ENCODE data around the gene KCTD21. TPM values are rescaled to one million over a fixed set of nuclear protein-coding genes. Genes with fewer than 3 reads are reported as not detected.

Gene KCTD21
- total RNA-seq, 1 experiment from 2014 or later = 3.0 TPM

- Histone ChIP-seq H4K20me1 (ENCODE audit: insufficient read depth) (no peaks in the 10 kb centered on the region), H2AFZ (ENCODE audit: low read depth, low read length, poor library complexity, severe bottlenecking) (no peak overlapping the region), H3K4me3 (replicated peaks in 1 of 2; ENCODE audit: low read depth in 1 of 2, low read length in 2 of 2) (no peak overlapping the region), H3K79me2 (ENCODE audit: insufficient read depth, low read length) (no peaks in the 10 kb centered on the region), H3K27me3 (ENCODE audit: insufficient read depth, low read length) (no peaks in the 10 kb centered on the region), H3K36me3 (ENCODE audit: control insufficient read depth in 1 of 2, insufficient read depth in 2 of 2, low read length in 2 of 2) (peaks cover 0 to 10% of the 10 kb centered on the region in 2 experiments; a peak in 1 of 4 replicates), H3K9me3 (ENCODE audit: control insufficient read depth in 1 of 2, insufficient read depth in 1 of 2, low read depth in 1 of 2, low read length in 2 of 2) (no peaks in the 10 kb centered on the region), H3K27ac (ENCODE audit: low read depth, low read length) (no peak overlapping the region), H3K9ac (ENCODE audit: low read length) (no peak overlapping the region), H3K4me1 (ENCODE audit: control insufficient read depth in 1 of 2, insufficient read depth in 2 of 2, low read length in 2 of 2) (peaks cover 0 to 7% of the 10 kb centered on the region in 2 experiments; a peak in 2 of 4 replicates), H3K9me2 (ENCODE audit: insufficient read depth) (no peaks in the 10 kb centered on the region), H3K4me2 (ENCODE audit: low read length) (no peak overlapping the region)
- ATAC-seq = no peak
- no peak for DNase-seq (ENCODE audit: low read depth, low spot score)
- CTCF ChIA-PET = no interaction called here
- RAD21 ChIA-PET (ENCODE audit: low non-redundant PET in 1 of 2, low total read pairs in 2 of 2, uncharacterized antibody in 2 of 2, unreplicated experiment in 2 of 2) = no interaction called here
- no TSS peak for BruUV-seq (replicated peaks)
- intact Hi-C loops (cut with micrococcal nuclease) = no loop called here
- POLR2A ChIA-PET = no interaction called here
- no peak for TF ChIP-seq SIN3A (IDR thresholded peaks at IDR 0.05; ENCODE audit: low read depth)
- TF ChIP-seq EGR1 (IDR thresholded peaks at IDR 0.05; ENCODE audit: low read depth) = no peak
- TF ChIP-seq REST (IDR thresholded peaks at IDR 0.05; ENCODE audit: low read depth) = no peak
- no peak for TF ChIP-seq POLR2AphosphoS5 (IDR thresholded peaks at IDR 0.05; ENCODE audit: low read depth, low read length)
- no peak for TF ChIP-seq ZNF274 (IDR thresholded peaks at IDR 0.05; ENCODE audit: low read depth, low read length)
- no peak for TF ChIP-seq ATF3 (IDR thresholded peaks at IDR 0.05)
- TF ChIP-seq CEBPB (IDR thresholded peaks at IDR 0.05; ENCODE audit: low read depth) = no peak
- TF ChIP-seq YY1 (IDR thresholded peaks at IDR 0.05; ENCODE audit: extremely low read depth, insufficient replicate concordance, low read depth, low read length) = no peak
- no peak for TF ChIP-seq SRF (IDR thresholded peaks at IDR 0.05; ENCODE audit: low read depth)
- no peak for TF ChIP-seq SP1 (IDR thresholded peaks at IDR 0.05; ENCODE audit: low read depth)
- no peak for TF ChIP-seq RAD21 (IDR thresholded peaks at IDR 0.05; ENCODE audit: low read depth)
- TF ChIP-seq, protein P1, sequence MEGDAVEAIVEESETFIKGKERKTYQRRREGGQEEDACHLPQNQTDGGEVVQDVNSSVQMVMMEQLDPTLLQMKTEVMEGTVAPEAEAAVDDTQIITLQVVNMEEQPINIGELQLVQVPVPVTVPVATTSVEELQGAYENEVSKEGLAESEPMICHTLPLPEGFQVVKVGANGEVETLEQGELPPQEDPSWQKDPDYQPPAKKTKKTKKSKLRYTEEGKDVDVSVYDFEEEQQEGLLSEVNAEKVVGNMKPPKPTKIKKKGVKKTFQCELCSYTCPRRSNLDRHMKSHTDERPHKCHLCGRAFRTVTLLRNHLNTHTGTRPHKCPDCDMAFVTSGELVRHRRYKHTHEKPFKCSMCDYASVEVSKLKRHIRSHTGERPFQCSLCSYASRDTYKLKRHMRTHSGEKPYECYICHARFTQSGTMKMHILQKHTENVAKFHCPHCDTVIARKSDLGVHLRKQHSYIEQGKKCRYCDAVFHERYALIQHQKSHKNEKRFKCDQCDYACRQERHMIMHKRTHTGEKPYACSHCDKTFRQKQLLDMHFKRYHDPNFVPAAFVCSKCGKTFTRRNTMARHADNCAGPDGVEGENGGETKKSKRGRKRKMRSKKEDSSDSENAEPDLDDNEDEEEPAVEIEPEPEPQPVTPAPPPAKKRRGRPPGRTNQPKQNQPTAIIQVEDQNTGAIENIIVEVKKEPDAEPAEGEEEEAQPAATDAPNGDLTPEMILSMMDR (IDR thresholded peaks at IDR 0.05 in 2 of 3, conservative IDR thresholded peaks at IDR 0.05 in 1 of 3; ENCODE audit: borderline replicate concordance in 1 of 3, insufficient read depth in 1 of 3, low read depth in 2 of 3, low read length in 2 of 3) = no peak
- TF ChIP-seq, protein P2, sequence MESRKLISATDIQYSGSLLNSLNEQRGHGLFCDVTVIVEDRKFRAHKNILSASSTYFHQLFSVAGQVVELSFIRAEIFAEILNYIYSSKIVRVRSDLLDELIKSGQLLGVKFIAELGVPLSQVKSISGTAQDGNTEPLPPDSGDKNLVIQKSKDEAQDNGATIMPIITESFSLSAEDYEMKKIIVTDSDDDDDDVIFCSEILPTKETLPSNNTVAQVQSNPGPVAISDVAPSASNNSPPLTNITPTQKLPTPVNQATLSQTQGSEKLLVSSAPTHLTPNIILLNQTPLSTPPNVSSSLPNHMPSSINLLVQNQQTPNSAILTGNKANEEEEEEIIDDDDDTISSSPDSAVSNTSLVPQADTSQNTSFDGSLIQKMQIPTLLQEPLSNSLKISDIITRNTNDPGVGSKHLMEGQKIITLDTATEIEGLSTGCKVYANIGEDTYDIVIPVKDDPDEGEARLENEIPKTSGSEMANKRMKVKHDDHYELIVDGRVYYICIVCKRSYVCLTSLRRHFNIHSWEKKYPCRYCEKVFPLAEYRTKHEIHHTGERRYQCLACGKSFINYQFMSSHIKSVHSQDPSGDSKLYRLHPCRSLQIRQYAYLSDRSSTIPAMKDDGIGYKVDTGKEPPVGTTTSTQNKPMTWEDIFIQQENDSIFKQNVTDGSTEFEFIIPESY (IDR thresholded peaks at IDR 0.05; ENCODE audit: extremely low read depth, insufficient replicate concordance, low read length) = no peak
- TF ChIP-seq JUND (IDR thresholded peaks at IDR 0.05) = no peak
- TF ChIP-seq EZH2phosphoT487 (IDR thresholded peaks at IDR 0.05; ENCODE audit: borderline replicate concordance) = no peak
- no peak for TF ChIP-seq ZFX (IDR thresholded peaks at IDR 0.05)
- TF ChIP-seq TCF7L2 (IDR thresholded peaks at IDR 0.05; ENCODE audit: borderline replicate concordance, extremely low read depth, insufficient read depth, insufficient read length) = no peak
- no peak for TF ChIP-seq ELF1 (IDR thresholded peaks at IDR 0.05; ENCODE audit: borderline replicate concordance, low read depth)
These were observed 26.1 kb upstream of the KCTD21 start for GRCh38 chr11:78214331-78215194.

Data from HCT116 (cell line).